CD4-positive, alpha-beta T cell (primary cell): ENCODE data around the gene ARAP3. TPM values are rescaled to one million over a fixed set of nuclear protein-coding genes. Genes with fewer than 3 reads are reported as not detected.

Experiments used
- ATAC-seq: fragments of 200-7000 bp; cut with Tn5 transposase; one replicate; pipeline ENCODE4 v1.10.0; 2022; ENCODE audit warnings: mild to moderate bottlenecking; ENCODE audit not compliant: poor library complexity
- CTCF ChIA-PET: fragments of 350-600 bp; sonication (Branson Sonifier 250); formaldehyde crosslinking; loops from one replicate; lab custom pipeline; 2021; ENCODE audit warnings: antibody characterized with exemption, inconsistent platforms; lab: Charles Lee
- POLR2A ChIA-PET: fragments of 350-600 bp; sonication (Branson Sonifier 250); formaldehyde crosslinking; loops from one replicate; lab custom pipeline; 2021; ENCODE audit warnings: antibody characterized with exemption, inconsistent platforms; lab: Charles Lee
- DNase-seq, 14 experiments: peaks; one replicate each; pipeline ENCODE4 v3.0.0-alpha.2; 2013 to 2020; ENCODE audit warnings: mixed read lengths in 2 of 14
- H3K27ac ChIP-seq, 2 donors: one replicate each; pipeline versions ENCODE4 v1.5.1 to v1.7.0; 2013; ENCODE audit warnings: low read length in 2 of 2, low read depth in 1 of 2, mild to moderate bottlenecking in 1 of 2
- H3K27me3 ChIP-seq, 2 experiments: 1 replicate in 1 of 2; 2 replicates in 1 of 2; pipeline versions ENCODE4 v1.6.1 to v1.7.0; 2013; ENCODE audit warnings: low read length in 2 of 2, control low read depth in 1 of 2, mild to moderate bottlenecking in 1 of 2, moderate library complexity in 1 of 2; ENCODE audit not compliant: insufficient read depth in 2 of 2, control insufficient read depth in 1 of 2
- H3K36me3 ChIP-seq: one replicate; pipeline ENCODE4 v1.6.1; 2013; ENCODE audit warnings: low read length, control low read depth; ENCODE audit not compliant: insufficient read depth
- H3K4me1 ChIP-seq: one replicate; pipeline ENCODE4 v1.6.1; 2013; ENCODE audit warnings: low read length, control low read depth; ENCODE audit not compliant: insufficient read depth
- H3K4me3 ChIP-seq: one replicate; pipeline ENCODE4 v1.5.1; 2013; ENCODE audit warnings: mild to moderate bottlenecking, low read length, moderate library complexity
- H3K9me3 ChIP-seq, 2 experiments: 1 replicate in 1 of 2; 2 replicates in 1 of 2; pipeline versions ENCODE4 v1.6.1 to v1.7.0; 2013; ENCODE audit warnings: low read length in 2 of 2, mild to moderate bottlenecking in 2 of 2, control low read depth in 1 of 2, moderate library complexity in 1 of 2; ENCODE audit not compliant: control insufficient read depth in 1 of 2, insufficient read depth in 1 of 2
- H3K27ac Mint-ChIP-seq: one replicate; pipeline ENCODE4 v1.8.0; 2020; ENCODE audit warnings: mixed read lengths
- H3K27me3 Mint-ChIP-seq: one replicate; pipeline ENCODE4 v1.8.0; 2021; ENCODE audit warnings: mixed read lengths
- H3K36me3 Mint-ChIP-seq: one replicate; pipeline ENCODE4 v1.8.0; 2021; ENCODE audit warnings: low read depth, mixed read lengths
- H3K4me1 Mint-ChIP-seq: one replicate; pipeline ENCODE4 v1.8.0; 2021; ENCODE audit warnings: low read depth, mixed read lengths
- H3K4me3 Mint-ChIP-seq: one replicate; pipeline ENCODE4 v1.8.0; 2020; ENCODE audit warnings: mild to moderate bottlenecking, mixed read lengths
- H3K9me3 Mint-ChIP-seq: one replicate; pipeline ENCODE4 v1.8.0; 2020; ENCODE audit warnings: mixed read lengths
- CTCF ChIP-seq: fragments of 200-600 bp; IDR thresholded peaks from one replicate; pipeline ENCODE4 v1.8.0; 2022; ENCODE audit warnings: antibody characterized with exemption, mild to moderate bottlenecking
- intact Hi-C, 2 experiments: fragments of 100-400 bp; cut with DNase I in 1 of 2; cut with micrococcal nuclease in 1 of 2; formaldehyde crosslinking; loops; one replicate each; pipeline versions ENCODE4 v1.15.1 to v1.9.0; 2023 to 2025; cut with DNase I, micrococcal nuclease
- total RNA-seq, 174 experiments: library from RNA in 2 of 174; stranded (reverse) in 2 of 174; gene quantifications; one replicate each; pipeline ENCODE4 v1.2.3 and lab custom pipeline; 2021 to 2026

ARAP3 gene
- total RNA-seq, 2 experiments from 2014 or later: 0.30 to 0.31 TPM

- no peak for TF ChIP-seq CTCF
- no peaks in the 10 kb centered on the region for H3K9me3 ChIP-seq
- CTCF ChIA-PET: no interaction called here
- no peaks in the 10 kb centered on the region for H3K36me3 ChIP-seq
- no peak overlapping the region for H3K4me3 ChIP-seq
- no peaks in the 10 kb centered on the region for H3K4me1 ChIP-seq
- H3K27me3 ChIP-seq: peaks cover 7 to 10% of the 10 kb centered on the region in 2 experiments
- Mint-ChIP-seq H3K4me3 (no peak overlapping the region), H3K27me3 (peaks cover 12% of the 10 kb centered on the region), H3K36me3 (no peaks in the 10 kb centered on the region), H3K4me1 (no peaks in the 10 kb centered on the region), H3K27ac (no peak overlapping the region), H3K9me3 (no peaks in the 10 kb centered on the region)
- no peak for ATAC-seq
- intact Hi-C loops: loop anchor here in 1 of 2 experiments (5.0 kb wide), 1 partner anchor 109 kb away; no protein-coding TSS in a partner anchor
- DNase-seq: no peak
- H3K27ac ChIP-seq: no peak overlapping the region
- POLR2A ChIA-PET: no interaction called here
Measured at GRCh38 chr5:141713616-141714309, 31.7 kb upstream of the ARAP3 start.

- intact Hi-C loops: loop anchor here in 1 of 2 experiments (5.0 kb wide), 1 partner anchor 111 kb away; no protein-coding TSS in a partner anchor
- ChIA-PET POLR2A (no interaction called here), CTCF (interaction anchor here (1.2 kb wide), 1 partner anchor 168 kb away, joined by 4 read pairs; no protein-coding TSS in a partner anchor)
- Mint-ChIP-seq H3K27ac (no peak overlapping the region), H3K4me3 (no peak overlapping the region), H3K4me1 (no peaks in the 10 kb centered on the region), H3K9me3 (no peaks in the 10 kb centered on the region), H3K27me3 (peaks cover 3% of the 10 kb centered on the region), H3K36me3 (no peaks in the 10 kb centered on the region)
- no peaks in the 10 kb centered on the region for H3K9me3 ChIP-seq
- no peaks in the 10 kb centered on the region for H3K4me1 ChIP-seq
- no peak overlapping the region for H3K27ac ChIP-seq
- ATAC-seq (no peak), DNase-seq (no peak)
- no peak for TF ChIP-seq CTCF
- no peak overlapping the region for H3K4me3 ChIP-seq
- H3K36me3 ChIP-seq: no peaks in the 10 kb centered on the region
- peaks cover 4 to 6% of the 10 kb centered on the region in 2 experiments for H3K27me3 ChIP-seq
Measured at GRCh38 chr5:141711687-141712086, 29.7 kb upstream of the ARAP3 start.

- no peaks in the 10 kb centered on the region for H3K27me3 Mint-ChIP-seq
- Histone ChIP-seq H3K9me3 (no peaks in the 10 kb centered on the region), H3K4me3 (no peak overlapping the region), H3K4me1 (no peaks in the 10 kb centered on the region), H3K27ac (no peak overlapping the region), H3K36me3 (no peaks in the 10 kb centered on the region), H3K27me3 (peaks cover 0 to 10% of the 10 kb centered on the region in 2 experiments)
- no peak overlapping the region for H3K27ac Mint-ChIP-seq
- no peaks in the 10 kb centered on the region for H3K36me3 Mint-ChIP-seq
- no peaks in the 10 kb centered on the region for H3K4me1 Mint-ChIP-seq
- ChIA-PET POLR2A (interaction anchor here (1.2 kb wide), 1 partner anchor 251 kb away, joined by 3 read pairs; no protein-coding TSS in a partner anchor), CTCF (interaction anchor here (1.2 to 1.6 kb wide), 2 partner anchors 18 to 251 kb away, joined by 3 to 5 read pairs; no protein-coding TSS in a partner anchor)
- no peak for ATAC-seq
- TF ChIP-seq CTCF: no peak
- no peak overlapping the region for H3K4me3 Mint-ChIP-seq
- DNase-seq: no peak
- no peaks in the 10 kb centered on the region for H3K9me3 Mint-ChIP-seq
- intact Hi-C loops: loop anchor here in 1 of 2 experiments (5.0 kb wide), 1 partner anchor 113 kb away; no protein-coding TSS in a partner anchor
Measured at GRCh38 chr5:141709699-141710267, 27.8 kb upstream of the ARAP3 start.
